Stimulated activated CD4-positive, alpha-beta T cell treated with anti-CD3 and anti-CD28 coated beads, Interleukin-4, amount 100 ng/mL, for 1 hour (primary cell): ENCODE results near the gene CRABP2.

Experiments used
- DNase-seq: peaks from one replicate; pipeline ENCODE4 v3.0.0-alpha.2; 2020

CRABP2 gene

GRCh38 chr1:156708218-156708661 is 2.9 kb upstream of the CRABP2 start:
- DNase-seq, result no peak

DNA sequence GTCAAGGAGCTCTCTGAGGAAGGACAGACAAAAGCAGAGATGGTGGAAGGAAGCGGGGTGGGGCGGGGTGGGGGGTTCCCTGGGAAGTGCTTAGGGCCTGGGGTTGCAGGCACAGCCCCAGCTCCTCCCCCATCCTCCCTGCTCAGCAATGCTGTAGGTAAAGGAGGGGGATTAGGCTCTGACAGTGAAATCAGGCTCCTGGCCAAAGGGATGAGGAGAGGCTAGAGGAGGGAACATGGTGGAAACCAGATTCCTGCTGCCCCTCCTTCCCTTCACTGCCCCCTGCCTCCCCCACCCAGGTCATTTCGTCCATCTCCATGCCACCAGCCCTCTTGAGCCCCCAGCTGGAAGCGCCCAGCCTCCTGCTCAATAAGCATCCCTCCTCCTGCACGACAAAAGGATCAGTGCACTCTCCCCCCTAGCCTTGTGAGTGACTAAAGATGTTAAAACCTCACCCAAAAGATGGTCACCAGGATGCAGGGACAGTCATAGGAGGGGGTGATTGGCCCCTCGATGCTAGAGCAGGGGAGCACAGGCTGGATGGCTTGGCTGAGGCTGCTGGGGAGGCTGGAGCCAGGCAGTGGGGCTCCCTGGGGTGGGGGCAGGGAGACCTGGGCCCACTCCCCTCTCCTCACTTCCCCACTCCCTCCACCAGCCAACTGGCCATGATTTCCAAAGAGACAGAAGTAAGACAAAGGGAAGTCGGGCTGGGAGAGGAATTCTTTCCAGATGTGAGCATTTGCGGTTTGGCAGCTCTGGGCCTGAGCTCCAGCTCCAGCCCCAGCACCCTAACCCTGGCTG is 2.2 kb upstream of the CRABP2 start:
- no peak for DNase-seq

DNA sequence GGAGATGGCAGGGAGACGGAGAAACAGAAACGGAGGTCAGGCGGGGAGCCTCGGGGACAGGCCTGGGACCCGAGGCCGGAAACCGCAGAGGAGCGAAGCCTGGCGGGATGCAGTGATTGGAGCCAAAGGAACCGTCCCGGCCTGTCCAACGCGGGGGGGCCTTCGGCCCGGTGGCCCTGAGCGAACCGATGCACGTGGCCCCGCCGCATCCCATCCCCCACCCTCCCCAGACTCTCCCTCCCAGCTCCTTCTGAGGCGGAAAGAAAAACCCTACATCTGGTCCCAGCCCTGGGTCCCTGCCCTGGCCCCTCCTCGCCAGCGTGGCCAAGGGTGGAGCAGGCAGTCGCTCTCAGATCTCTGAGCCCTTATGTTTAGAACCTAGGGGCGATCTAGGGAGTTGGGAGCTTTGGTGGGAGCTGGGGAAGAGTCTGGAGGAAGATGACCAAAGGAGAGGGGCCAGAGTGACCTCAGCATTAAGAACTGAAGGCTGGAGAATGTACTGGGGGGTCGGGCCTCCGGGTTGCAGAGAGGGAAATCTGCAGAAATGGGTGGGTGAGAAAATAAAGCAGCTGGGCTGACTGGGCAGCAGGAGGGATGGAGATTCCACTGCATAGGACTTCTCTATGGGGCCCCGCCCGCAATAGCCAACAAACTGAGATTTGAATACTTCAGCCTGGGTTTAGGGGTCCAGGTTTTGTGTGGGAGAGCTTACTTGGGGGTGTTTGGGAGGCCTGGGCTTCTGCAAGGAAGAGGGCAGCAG is 1.5 kb upstream of the CRABP2 start:
- peak; percentile 30 for DNase-seq

- DNase-seq, result peak; percentile 78
These were observed 704 bp upstream of the CRABP2 start for GRCh38 chr1:156705918-156706656.

GRCh38 chr1:156704930-156705320 is 458 bp downstream of the CRABP2 start:
- DNase-seq, result peak; percentile 54

DNA sequence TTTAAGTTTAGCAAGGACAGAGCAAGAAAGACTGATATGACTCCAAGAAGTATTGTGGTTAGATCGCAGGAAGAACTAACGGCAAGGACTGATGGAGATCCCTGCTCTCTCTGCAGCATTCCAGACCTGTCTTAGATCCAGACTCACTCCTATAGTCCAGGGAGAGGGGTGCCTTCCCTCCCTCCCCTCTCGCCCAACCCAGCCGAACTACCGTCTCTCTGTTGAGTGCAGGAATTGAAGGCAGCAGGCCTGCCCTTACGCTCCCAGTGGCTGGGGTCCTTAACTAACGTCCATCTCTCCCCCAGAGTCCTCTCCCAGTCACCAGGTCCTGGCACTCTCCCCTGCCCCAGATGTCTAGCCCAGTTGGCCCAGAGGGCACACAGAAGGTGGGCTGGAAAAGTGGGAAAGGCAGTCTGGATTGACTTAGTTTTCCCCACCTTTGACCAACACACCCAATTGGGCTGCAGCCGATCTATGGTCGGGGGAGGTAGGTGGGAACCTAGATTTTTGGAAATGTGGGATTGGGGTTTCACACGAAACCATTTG is 1.1 kb downstream of the CRABP2 start:
- no peak for DNase-seq

GRCh38 chr1:156703741-156704140 is 1.6 kb downstream of the CRABP2 start:
- no peak for DNase-seq

- no peak for DNase-seq
These were observed 2.0 kb downstream of the CRABP2 start for GRCh38 chr1:156703336-156703735.

- DNase-seq, result no peak
These were observed 4.4 kb downstream of the CRABP2 start for GRCh38 chr1:156700736-156701531.

DNA sequence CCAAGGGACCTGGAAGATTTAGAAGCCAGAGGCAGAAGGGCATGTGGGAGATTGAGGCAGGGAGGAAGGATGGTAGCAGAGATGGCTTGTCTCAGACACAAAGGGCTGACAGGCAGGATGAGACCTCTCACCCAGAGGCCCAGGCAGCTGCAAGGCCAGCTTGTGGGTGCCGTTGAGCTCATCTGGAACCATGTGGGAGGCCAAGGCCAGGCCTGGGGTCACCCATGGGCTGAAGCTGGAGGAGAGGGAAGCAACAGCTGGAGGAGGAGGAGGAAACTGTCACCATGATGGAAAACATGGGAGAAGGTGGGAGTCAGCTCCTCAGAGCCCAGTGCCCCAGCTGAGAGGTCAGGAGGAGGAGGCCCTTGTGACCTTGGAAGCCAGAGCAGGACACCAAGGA is 6.4 kb downstream of the CRABP2 start:
- no peak for DNase-seq

GRCh38 chr1:156697481-156697880 is 7.9 kb downstream of the CRABP2 start:
- DNase-seq, result no peak

GRCh38 chr1:156696755-156697154 is 8.6 kb downstream of the CRABP2 start:
- no peak for DNase-seq

DNA sequence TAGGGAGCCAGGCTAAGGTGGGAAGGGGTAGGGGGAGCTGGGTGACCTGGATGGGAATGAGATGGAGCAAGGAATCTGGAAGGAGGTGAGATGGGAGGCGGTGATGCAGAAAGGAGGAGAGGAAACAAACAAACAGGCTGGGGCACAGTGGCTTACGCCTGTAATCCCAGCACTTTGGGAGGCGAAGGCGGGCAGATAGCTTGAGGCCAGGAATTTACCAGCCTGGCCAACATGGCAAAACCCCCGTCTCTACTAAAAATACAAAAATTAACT is 10.8 kb downstream of the CRABP2 start:
- no peak for DNase-seq

- DNase-seq, result no peak
These were observed 11.3 kb downstream of the CRABP2 start for GRCh38 chr1:156693848-156694689.

- no peak for DNase-seq
These were observed 12.2 kb downstream of the CRABP2 start for GRCh38 chr1:156692925-156693847.

- no peak for DNase-seq
These were observed 12.9 kb downstream of the CRABP2 start for GRCh38 chr1:156692441-156692924.

- no peak for DNase-seq
These were observed 13.5 kb downstream of the CRABP2 start for GRCh38 chr1:156691665-156692440.

DNA sequence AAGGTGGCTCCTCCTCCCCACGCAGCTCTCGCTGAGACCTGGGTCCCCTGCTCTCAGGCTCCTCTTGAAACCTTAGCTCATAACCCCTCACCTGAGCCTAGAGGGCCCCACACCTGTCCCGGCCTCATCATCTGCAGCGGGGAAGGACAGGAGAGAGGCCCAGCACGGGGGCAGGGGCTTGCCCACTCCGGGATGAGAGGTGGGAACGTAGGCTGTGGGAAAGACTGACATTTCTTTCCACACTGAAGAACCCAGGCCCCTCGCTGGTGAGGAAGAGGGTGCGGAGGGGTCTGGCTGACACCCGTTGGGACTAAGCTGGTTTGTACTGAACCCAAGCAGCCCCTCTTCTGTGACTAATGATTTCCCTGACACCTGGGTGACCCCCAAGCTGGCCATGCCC is 14.2 kb downstream of the CRABP2 start:
- no peak for DNase-seq

GRCh38 chr1:156690675-156691036 is 14.7 kb downstream of the CRABP2 start:
- DNase-seq, result no peak
